Stomach (tissue), 9 donors: ENCODE results near the gene MB21D2. TPM values are rescaled to one million over a fixed set of nuclear protein-coding genes. Genes with fewer than 3 reads are reported as not detected.

Experiments
- DNase-seq, 2 donors: peaks; one replicate each; pipeline versions ENCODE4 v3.0.0 to v3.0.0-alpha.2; 2013 to 2019
- H3K27ac ChIP-seq, 5 donors: fragments of 200-600 bp in 4 of 5; sonication (generic) in 4 of 5; one replicate each; pipeline ENCODE4 v1.5.1; 2013 to 2019; ENCODE audit warnings: mild to moderate bottlenecking in 1 of 5, moderate library complexity in 1 of 5
- H3K27me3 ChIP-seq, 3 donors: fragments of 200-600 bp; sonication (generic); one replicate each; pipeline ENCODE4 v1.5.1; 2017 to 2019; ENCODE audit warnings: mixed run types in 1 of 3
- H3K36me3 ChIP-seq, 4 donors: fragments of 200-600 bp; sonication (generic); 1 replicate in 3 of 4; 2 replicates in 1 of 4; pipeline ENCODE4 v1.5.1; 2016 to 2019
- H3K4me1 ChIP-seq, 4 donors: fragments of 200-600 bp; sonication (generic); one replicate each; pipeline ENCODE4 v1.5.1; 2016 to 2019
- H3K4me3 ChIP-seq, 4 donors: fragments of 200-600 bp; sonication (generic) in 3 of 4; one replicate each; pipeline ENCODE4 v1.5.1; 2016 to 2019; ENCODE audit warnings: mild to moderate bottlenecking in 1 of 4
- H3K9me3 ChIP-seq, 4 donors: fragments of 200-600 bp; sonication (generic); one replicate each; pipeline ENCODE4 v1.5.1; 2016 to 2019
- CTCF ChIP-seq, 7 experiments: fragments of 450-650 bp in 4 of 7; fragments of 200-600 bp in 3 of 7; sonication (generic) in 3 of 7; IDR thresholded peaks; one replicate each; pipeline ENCODE4 v1.5.1; 2016 to 2019; ENCODE audit warnings: antibody characterized with exemption in 7 of 7, control low read depth in 2 of 7, mild to moderate bottlenecking in 1 of 7
- EP300 ChIP-seq: sonication (generic); formaldehyde crosslinking; IDR thresholded peaks from one replicate; pipeline ENCODE4 v1.6.1; 2017; ENCODE audit warnings: antibody characterized with exemption
- POLR2A ChIP-seq, 4 donors: fragments of 450-650 bp; IDR thresholded peaks; one replicate each; pipeline ENCODE4 v1.6.1; 2016; ENCODE audit warnings: antibody characterized with exemption in 4 of 4, control low read depth in 2 of 4, mild to moderate bottlenecking in 1 of 4, moderate library complexity in 1 of 4
- POLR2AphosphoS5 ChIP-seq, 3 donors: sonication (generic); formaldehyde crosslinking; IDR thresholded peaks; one replicate each; pipeline ENCODE4 v1.6.1; 2016; ENCODE audit warnings: antibody characterized with exemption in 3 of 3
- whole genome bisulfite sequencing, 5 donors: extraction: QIAGEN DNeasy Blood & Tissue Kit in 3 of 5; methylation state at CpG; one replicate each; pipeline versions ENCODE4 v1.1.5 to v1.1.7; 2013 to 2018; 5-methylcytosine and 5-hydroxymethylcytosine counted together
- intact Hi-C: fragments of 100-400 bp; cut with DNase I; formaldehyde crosslinking; loops from one replicate; pipeline ENCODE4 v1.15.1; 2023; ENCODE audit warnings: low total_unique reads
- polyA plus RNA-seq, 3 donors: library from polyadenylated mRNA; stranded (reverse); fragments of 200-250 nt; gene quantifications; one replicate each; pipeline ENCODE4 v1.2.3, GENCODE V29; 2013
- total RNA-seq, 5 donors: library from RNA; depleted of rRNA; stranded (reverse); fragments of >200 nt; gene quantifications; one replicate each; pipeline versions ENCODE4 v1.1.0 to v1.2.3, GENCODE V29; 2014 to 2016
- donor health status: healthy with polysubstance abuse.
- donor health status: Bipolar disorder and iron deficiency.
- donor health status: healthy.

Gene MB21D2
- total and polyA plus RNA-seq, 8 donors: 0.45 to 15.1 (median 2.0) TPM

DNA sequence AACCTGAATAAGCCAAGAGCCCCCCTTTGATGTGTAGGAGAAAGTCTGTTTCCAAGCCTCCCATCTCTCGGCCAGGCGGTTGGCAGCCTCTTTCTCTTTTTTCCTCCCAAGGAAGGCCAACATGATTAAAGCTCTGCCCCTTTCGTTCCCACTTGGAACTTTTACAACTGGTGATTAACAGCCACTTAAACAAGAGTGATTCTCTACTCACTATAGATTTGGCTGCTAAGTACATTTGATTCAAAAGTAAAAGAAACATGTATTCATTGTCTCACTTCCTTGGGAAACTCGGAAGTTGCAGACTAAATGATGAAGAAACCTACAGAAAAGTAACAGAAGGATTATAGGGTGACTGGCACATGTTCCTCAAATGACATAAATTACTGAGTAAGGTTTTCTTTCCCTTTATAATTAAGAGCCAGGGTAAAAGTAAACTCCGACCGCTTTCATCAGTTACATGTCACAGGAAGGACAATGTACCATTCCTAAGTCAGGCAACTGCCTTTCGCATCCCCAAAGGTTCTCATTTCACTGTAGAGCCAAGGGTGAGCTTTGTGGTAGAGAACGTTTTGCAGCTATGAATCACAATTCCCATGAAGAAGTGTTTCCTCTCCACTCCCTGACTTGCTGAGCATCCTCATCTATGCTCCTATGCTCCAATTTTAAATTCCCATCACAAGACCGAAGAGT is 72.7 kb downstream of the MB21D2 start:
- WGBS, 5 donors: 75 to 90% (median 83%) methylated on average over 9 of the region's 9 CpGs
- Histone ChIP-seq H3K9me3 (no peaks in the 10 kb centered on the region), H3K4me3 (no peak overlapping the region), H3K36me3 (no peaks in the 10 kb centered on the region), H3K27ac (no peak overlapping the region), H3K27me3 (peaks cover 0 to 4% (median 0%) of the 10 kb centered on the region in 3 donors), H3K4me1 (peaks cover 0 to 35% (median 10%) of the 10 kb centered on the region in 4 donors)
- TF ChIP-seq POLR2A (IDR thresholded peaks at IDR 0.05) (no peak), CTCF (IDR thresholded peaks at IDR 0.05) (no peak), EP300 (no peak), POLR2AphosphoS5 (IDR thresholded peaks at IDR 0.05) (no peak)
- intact Hi-C loops: no loop called here
- DNase-seq: no peak

GRCh38 chr3:192844486-192844765 is 73.2 kb downstream of the MB21D2 start:
- H3K27me3 ChIP-seq: peaks cover 0 to 4% (median 0%) of the 10 kb centered on the region in 3 donors
- intact Hi-C loops: no loop called here

GRCh38 chr3:192843723-192844485 is 73.8 kb downstream of the MB21D2 start:
- no peaks in the 10 kb centered on the region for H3K9me3 ChIP-seq
- intact Hi-C loops: no loop called here
- peaks cover 0 to 4% (median 0%) of the 10 kb centered on the region in 3 donors for H3K27me3 ChIP-seq
- H3K36me3 ChIP-seq: no peaks in the 10 kb centered on the region
- peaks cover 0 to 34% (median 10%) of the 10 kb centered on the region in 4 donors for H3K4me1 ChIP-seq
- H3K4me3 ChIP-seq: no peak overlapping the region
- TF ChIP-seq POLR2A (IDR thresholded peaks at IDR 0.05): no peak
- no peak for TF ChIP-seq CTCF (IDR thresholded peaks at IDR 0.05)
- no peak for TF ChIP-seq EP300
- no peak for DNase-seq
- H3K27ac ChIP-seq: no peak overlapping the region
- WGBS, 5 donors: 84 to 93% (median 89%) methylated on average over 10 of the region's 10 CpGs

More at GRCh38 chr3:192844486-192844765, 73.2 kb downstream of the MB21D2 start:
- DNase-seq: no peak
- Histone ChIP-seq H3K4me3 (no peak overlapping the region), H3K27ac (no peak overlapping the region), H3K9me3 (no peaks in the 10 kb centered on the region), H3K36me3 (no peaks in the 10 kb centered on the region), H3K4me1 (peaks cover 0 to 35% (median 10%) of the 10 kb centered on the region in 4 donors)
- TF ChIP-seq POLR2A (IDR thresholded peaks at IDR 0.05) (no peak), POLR2AphosphoS5 (IDR thresholded peaks at IDR 0.05) (no peak), EP300 (no peak), CTCF (IDR thresholded peaks at IDR 0.05) (no peak)
- WGBS, 5 donors: 86 to 91% (median 89%) methylated on average over 2 of the region's 2 CpGs

DNA sequence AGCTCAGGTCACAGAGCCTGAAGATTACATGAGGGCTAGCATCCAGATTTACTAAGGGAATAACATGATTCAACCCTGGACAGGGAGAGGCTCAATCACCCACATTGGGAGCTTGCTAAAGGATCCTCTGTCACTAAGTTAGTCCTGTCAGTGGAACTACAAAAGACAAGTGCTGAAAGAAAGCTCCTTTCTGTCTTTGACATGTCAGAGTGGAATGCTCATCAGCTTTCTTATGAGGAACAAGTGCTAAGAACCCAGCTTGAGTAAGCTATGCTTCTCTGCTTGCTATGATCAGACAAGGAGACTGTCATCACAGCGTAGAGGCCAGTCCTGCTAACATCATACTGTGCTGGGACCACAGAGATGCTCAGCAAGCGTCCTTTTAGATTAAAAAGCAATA is 74.5 kb downstream of the MB21D2 start:
- no peak for TF ChIP-seq POLR2A (IDR thresholded peaks at IDR 0.05)
- TF ChIP-seq POLR2AphosphoS5 (IDR thresholded peaks at IDR 0.05): no peak
- no peak for TF ChIP-seq CTCF (IDR thresholded peaks at IDR 0.05)
- TF ChIP-seq EP300: no peak
- no peak for DNase-seq
- H3K27me3 ChIP-seq: peaks cover 0 to 4% (median 0%) of the 10 kb centered on the region in 3 donors
- H3K36me3 ChIP-seq: no peaks in the 10 kb centered on the region
- no peaks in the 10 kb centered on the region for H3K9me3 ChIP-seq
- peaks cover 0 to 26% (median 5%) of the 10 kb centered on the region in 4 donors for H3K4me1 ChIP-seq
- H3K4me3 ChIP-seq: no peak overlapping the region
- H3K27ac ChIP-seq: no peak overlapping the region
- 81 to 98% (median 93%) methylated on average over 2 of the region's 2 CpGs for WGBS, 5 donors
- intact Hi-C loops: no loop called here
